C4-2B (cell line): ENCODE data around the gene PTPN11.

Experiments used
- CTCF ChIP-seq: fragments of 450-650 bp; conservative IDR thresholded peaks from 2 replicates; pipeline ENCODE4 v1.5.1; 2017; ENCODE audit warnings: mild to moderate bottlenecking
- ZFX ChIP-seq: fragments of 450-650 bp; IDR thresholded peaks from 2 replicates; pipeline ENCODE4 v1.6.1; 2017

GRCh38 chr12:112513471-112513870 is 94.7 kb downstream of the PTPN11 start:
- TF ChIP-seq CTCF = no peak
- no peak for TF ChIP-seq ZFX
